Omental fat pad (tissue), 4 donors: ENCODE data around the gene NAT10. TPM values are rescaled to one million over a fixed set of nuclear protein-coding genes. Genes with fewer than 3 reads are reported as not detected.
"Not testable (repeated sequence)": the region's sequence is repeated elsewhere in the genome, so short reads cannot be mapped to it uniquely, and the experiment has no call there.

ENCODE experiments used
- ATAC-seq: fragments of 150-250 bp; one replicate; pipeline ENCODE4 v1.9.1; 2016; ENCODE audit warnings: mild to moderate bottlenecking, moderate library complexity; ENCODE audit not compliant: low FRiP score
- DNase-seq: peaks from one replicate; pipeline ENCODE4 v3.0.0-alpha.2; 2019; ENCODE audit warnings: low spot score
- total RNA-seq, 4 donors: library from RNA; depleted of rRNA; stranded (reverse); fragments of >200 nt; gene quantifications; one replicate each; pipeline ENCODE4 v1.1.0, GENCODE V29; 2016
- TF ChIP-seq, protein P1 (sequence below), 3 donors: fragments of 450-650 bp; IDR thresholded peaks; one replicate each; pipeline ENCODE4 v1.5.1; 2016 to 2017; ENCODE audit warnings: antibody characterized with exemption in 3 of 3, mild to moderate bottlenecking in 3 of 3, moderate library complexity in 2 of 3

Gene NAT10
- total RNA-seq, 4 donors from 2014 or later, result 26.5 to 52.7 (median 27.7) TPM

DNA sequence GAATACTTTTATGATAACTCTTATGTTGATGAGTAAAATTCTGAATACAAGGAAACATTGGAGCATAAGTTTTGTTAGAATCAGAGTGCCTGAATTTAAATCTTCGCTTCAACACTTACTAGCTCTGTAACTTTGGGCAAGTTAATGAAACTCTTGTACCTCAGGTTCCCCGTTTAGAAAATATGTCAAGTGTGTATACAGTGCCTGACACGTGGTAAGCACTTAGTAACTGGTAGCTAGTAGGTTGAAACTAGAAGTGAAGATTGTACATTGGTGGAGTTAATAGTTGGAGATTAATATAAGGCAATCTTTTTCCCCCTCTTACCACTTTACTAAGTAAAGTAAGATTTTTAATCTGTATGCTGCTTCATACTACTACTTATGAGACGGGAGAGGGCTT is 24.8 kb upstream of the NAT10 start:
- DNase-seq, result no peak
- TF ChIP-seq, protein P1, sequence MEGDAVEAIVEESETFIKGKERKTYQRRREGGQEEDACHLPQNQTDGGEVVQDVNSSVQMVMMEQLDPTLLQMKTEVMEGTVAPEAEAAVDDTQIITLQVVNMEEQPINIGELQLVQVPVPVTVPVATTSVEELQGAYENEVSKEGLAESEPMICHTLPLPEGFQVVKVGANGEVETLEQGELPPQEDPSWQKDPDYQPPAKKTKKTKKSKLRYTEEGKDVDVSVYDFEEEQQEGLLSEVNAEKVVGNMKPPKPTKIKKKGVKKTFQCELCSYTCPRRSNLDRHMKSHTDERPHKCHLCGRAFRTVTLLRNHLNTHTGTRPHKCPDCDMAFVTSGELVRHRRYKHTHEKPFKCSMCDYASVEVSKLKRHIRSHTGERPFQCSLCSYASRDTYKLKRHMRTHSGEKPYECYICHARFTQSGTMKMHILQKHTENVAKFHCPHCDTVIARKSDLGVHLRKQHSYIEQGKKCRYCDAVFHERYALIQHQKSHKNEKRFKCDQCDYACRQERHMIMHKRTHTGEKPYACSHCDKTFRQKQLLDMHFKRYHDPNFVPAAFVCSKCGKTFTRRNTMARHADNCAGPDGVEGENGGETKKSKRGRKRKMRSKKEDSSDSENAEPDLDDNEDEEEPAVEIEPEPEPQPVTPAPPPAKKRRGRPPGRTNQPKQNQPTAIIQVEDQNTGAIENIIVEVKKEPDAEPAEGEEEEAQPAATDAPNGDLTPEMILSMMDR (IDR thresholded peaks at IDR 0.05), result no peak
- ATAC-seq, result no peak

DNA sequence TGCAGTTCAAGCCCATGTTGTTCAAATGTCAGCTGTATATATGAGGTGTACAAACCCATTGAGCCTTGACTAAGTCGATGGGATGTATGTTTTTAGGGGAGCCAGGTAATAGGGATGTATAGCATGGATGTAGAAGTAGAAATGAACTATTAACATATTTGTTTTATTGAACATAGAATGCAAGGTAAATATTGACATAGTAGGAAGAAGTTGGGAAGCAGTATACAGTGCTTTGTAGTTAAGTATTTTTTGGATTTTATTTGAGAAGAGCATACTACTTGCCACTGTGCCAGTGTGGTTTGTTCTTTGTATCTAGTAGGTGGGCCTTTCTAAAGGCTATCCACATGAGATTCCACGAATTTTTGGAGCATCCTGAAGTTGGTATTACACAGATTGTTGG is 20.8 kb upstream of the NAT10 start:
- TF ChIP-seq, protein P1 (IDR thresholded peaks at IDR 0.05), result no peak
- no peak for DNase-seq
- ATAC-seq, result no peak

- TF ChIP-seq, protein P1 (IDR thresholded peaks at IDR 0.05), result no peak
- DNase-seq, result no peak
- ATAC-seq, result no peak
Measured at GRCh38 chr11:34086554-34087283, 18.7 kb upstream of the NAT10 start.

- no peak for DNase-seq
- TF ChIP-seq, protein P1 (IDR thresholded peaks at IDR 0.05), result no peak
- ATAC-seq, result no peak
Measured at GRCh38 chr11:34091825-34092224, 13.6 kb upstream of the NAT10 start.

DNA sequence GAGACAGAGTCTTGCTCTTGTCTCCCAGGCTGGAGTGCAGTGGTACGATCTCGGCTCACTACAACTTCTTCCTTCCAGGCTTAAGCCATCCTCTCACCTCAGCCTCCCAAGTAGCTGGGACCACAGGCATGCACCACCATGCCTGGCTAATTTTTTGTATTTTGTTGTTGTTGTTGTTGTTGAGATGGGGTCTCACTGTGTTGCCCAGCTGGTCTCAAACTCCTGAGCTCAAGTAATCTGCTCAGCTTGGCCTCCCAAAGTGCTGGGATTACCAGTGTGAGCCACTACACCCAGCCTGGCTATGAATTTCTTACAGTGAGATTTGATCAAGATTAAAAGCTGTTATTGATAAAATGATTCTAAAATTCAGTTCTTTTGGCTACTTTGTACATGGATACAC is 10.5 kb upstream of the NAT10 start:
- DNase-seq, ATAC-seq: not testable (repeated sequence)

- TF ChIP-seq, protein P1 (IDR thresholded peaks at IDR 0.05), result no peak
- DNase-seq, result no peak
- ATAC-seq, result no peak
Measured at GRCh38 chr11:34098813-34099212, 6.6 kb upstream of the NAT10 start.

DNA sequence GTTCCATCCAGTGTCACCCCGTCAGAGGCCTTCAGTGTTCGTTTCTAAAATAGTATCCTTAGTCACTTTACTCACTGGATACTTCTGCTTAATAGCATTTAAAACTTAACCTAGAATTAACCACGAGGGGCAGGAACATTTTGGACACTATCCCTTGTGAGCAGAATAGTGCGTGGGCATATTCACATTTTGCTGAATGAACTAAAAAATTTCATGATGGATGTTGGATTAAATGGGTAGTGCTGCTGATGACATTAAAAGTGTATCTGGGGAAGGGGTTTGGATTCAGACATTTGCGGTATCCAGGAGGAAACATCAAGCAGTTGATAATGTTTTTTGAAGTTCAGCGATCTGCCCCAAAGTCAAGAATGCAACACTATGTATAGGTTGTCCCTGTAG is 750 bp upstream of the NAT10 start:
- no peak for DNase-seq
- no peak for ATAC-seq
- TF ChIP-seq, protein P1 (IDR thresholded peaks at IDR 0.05), result no peak
